ENCODE results near the gene EBF3.

GRCh38 chr10:129883626-129884397 lies 80.3 kb downstream of the EBF3 start:
- TF ChIP-seq CTCF (IDR thresholded peaks at IDR 0.05; ENCODE audit: borderline replicate concordance, extremely low read depth, low read length, poor library complexity, severe bottlenecking) (no peak), EZH2 (IDR thresholded peaks at IDR 0.05; ENCODE audit: borderline replicate concordance, low read depth, low read length, severe bottlenecking) (no peak)
